ENCODE results near the gene IKBKG.

Gene IKBKG

DNA sequence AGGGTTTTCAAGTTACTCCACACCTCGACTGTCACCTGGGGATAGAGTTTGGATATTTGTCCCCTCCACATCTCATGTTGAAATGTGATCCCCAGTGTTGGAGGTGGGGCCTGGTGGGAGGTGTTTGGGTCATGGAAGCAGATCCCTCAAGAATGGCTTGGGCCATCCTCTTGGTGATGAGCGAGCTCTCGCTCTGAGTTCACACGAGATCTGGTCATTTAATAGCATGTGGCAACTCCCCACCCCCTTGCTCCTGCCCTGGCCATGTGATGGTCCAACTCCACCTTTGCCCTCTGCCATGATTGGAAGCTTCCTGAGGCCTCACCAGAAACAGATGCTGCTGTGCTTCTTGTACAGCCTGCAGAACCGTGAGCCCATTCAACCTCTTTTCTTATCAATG is 45.8 kb downstream of the IKBKG start:
- TF ChIP-seq CTCF (IDR thresholded peaks at IDR 0.05): no peak

DNA sequence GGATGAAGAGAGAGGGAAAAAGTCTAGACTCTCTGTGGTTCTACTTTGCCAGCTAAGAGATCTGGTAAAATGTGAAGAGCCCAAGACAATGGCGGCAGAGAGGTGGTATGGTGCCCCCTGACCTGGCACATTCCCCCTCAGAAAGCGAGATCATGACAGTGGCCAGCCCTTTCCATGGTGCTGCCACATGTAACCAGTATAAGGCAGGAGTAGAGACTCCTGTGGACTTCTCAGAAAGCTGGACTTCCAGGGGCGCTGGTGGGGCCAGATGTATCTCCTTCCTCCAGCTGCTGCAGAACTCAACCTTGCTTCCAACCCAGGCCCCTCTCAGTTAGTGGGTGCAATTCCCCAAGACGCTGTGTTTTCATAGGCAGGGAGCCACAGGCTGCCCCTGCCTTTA is 47.1 kb downstream of the IKBKG start:
- no peak for TF ChIP-seq CTCF (IDR thresholded peaks at IDR 0.05)

GRCh38 chrX:154595559-154596249 is 48.3 kb downstream of the IKBKG start:
- TF ChIP-seq CTCF (IDR thresholded peaks at IDR 0.05): no peak

DNA sequence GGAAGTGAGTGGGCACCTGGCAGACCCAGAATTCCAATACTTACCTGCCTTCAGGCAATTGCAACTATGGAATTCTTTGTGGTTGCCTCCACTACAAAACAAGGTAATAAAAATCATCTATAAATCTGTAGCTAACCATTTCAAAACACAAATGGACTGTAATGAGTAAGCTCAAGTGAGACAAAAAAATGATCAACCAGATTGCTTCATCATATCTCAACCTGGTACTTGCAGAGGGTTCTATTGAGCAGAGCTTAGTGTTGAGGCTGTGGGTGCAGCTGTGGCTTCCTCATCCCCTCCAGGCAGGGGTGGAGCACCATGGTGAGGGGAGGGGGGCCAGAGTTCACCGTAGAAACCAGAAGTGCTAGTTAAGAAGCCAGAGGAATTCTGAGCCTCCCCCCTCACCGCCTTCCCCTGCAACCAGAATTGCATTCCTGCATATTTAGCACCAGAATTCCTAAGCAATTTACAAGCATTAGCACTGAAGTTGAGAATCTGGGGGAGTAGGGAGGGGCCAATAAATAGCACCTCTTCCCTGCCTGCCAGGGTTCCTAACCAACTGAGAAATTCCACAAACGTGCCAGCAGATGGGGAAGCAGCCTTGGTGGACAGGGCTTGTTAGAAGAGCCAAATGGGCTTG is 49.0 kb downstream of the IKBKG start:
- TF ChIP-seq CTCF (IDR thresholded peaks at IDR 0.05): no peak

DNA sequence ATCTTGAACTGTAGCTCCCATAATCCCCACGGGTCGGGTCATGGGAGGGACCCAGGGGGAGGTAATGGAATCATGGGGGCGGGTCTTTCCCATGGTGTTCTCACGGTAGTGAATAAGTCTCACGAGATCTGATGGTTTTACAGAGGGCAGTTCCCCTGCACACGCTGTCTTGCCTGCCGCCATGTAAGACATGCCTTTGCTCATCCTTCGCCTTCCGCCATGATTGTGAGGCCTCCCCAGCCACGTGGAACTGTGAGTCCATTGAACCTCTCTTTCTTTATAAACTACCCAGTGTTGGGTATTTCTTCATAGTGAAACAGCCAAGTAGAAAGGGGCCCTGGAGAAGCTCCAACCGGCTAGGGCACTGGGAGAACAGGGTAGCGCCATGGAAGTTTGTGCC is 49.8 kb downstream of the IKBKG start:
- TF ChIP-seq CTCF (IDR thresholded peaks at IDR 0.05): no peak

GRCh38 chrX:154598656-154599055 is 51.2 kb downstream of the IKBKG start:
- TF ChIP-seq CTCF (IDR thresholded peaks at IDR 0.05): no peak

DNA sequence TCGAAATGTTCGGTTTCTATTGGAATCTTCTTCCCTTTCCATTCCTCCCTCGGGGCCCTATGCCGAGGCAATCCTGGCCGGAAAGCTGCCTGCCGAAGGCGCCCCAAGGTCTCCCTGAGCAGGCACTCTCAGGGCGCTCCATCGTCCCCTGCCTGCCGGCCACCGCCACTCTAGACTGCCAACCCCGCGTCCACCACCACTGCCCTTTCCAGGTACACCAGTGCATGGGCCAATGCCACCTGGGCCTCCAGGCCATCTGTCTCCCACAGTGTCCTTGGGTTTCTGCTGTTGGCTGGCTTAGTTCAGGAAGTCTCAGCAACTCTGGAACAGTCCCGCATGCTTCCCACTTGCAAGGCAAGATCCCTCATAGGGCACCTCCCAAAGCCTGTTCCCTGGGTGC is 52.1 kb downstream of the IKBKG start:
- no peak for TF ChIP-seq CTCF (IDR thresholded peaks at IDR 0.05)
